Thyroid gland (tissue), 4 donors: ENCODE results near the gene PLXDC2. TPM values are rescaled to one million over a fixed set of nuclear protein-coding genes. Genes with fewer than 3 reads are reported as not detected.

Experiments
- DNase-seq, 2 donors: peaks; one replicate each; pipeline ENCODE4 v3.0.0-alpha.2; 2019
- H3K27ac ChIP-seq, 3 donors: fragments of 200-600 bp; sonication (generic); 1 replicate in 2 of 3; 2 replicates in 1 of 3; pipeline ENCODE4 v1.5.1; 2016 to 2019; ENCODE audit warnings: mild to moderate bottlenecking in 1 of 3, moderate library complexity in 1 of 3
- H3K27me3 ChIP-seq: fragments of 200-600 bp; sonication (generic); one replicate; pipeline ENCODE4 v1.5.1; 2019
- H3K36me3 ChIP-seq, 2 donors: fragments of 200-600 bp; sonication (generic); one replicate each; pipeline ENCODE4 v1.5.1; 2016 to 2019
- H3K4me1 ChIP-seq, 2 donors: fragments of 200-600 bp; sonication (generic); one replicate each; pipeline ENCODE4 v1.5.1; 2017 to 2019
- H3K4me3 ChIP-seq, 3 donors: fragments of 200-600 bp; sonication (generic); replicated peaks in 1 of 3; 1 replicate in 2 of 3; 2 replicates in 1 of 3; pipeline ENCODE4 v1.5.1; 2016; ENCODE audit warnings: mild to moderate bottlenecking in 1 of 3
- H3K9me3 ChIP-seq: fragments of 200-600 bp; sonication (generic); one replicate; pipeline ENCODE4 v1.5.1; 2017
- CTCF ChIP-seq, 6 experiments: fragments of 200-600 bp in 3 of 6; fragments of 450-650 bp in 3 of 6; sonication (generic) in 3 of 6; IDR thresholded peaks; one replicate each; pipeline ENCODE4 v1.5.1; 2016 to 2019; ENCODE audit warnings: antibody characterized with exemption in 6 of 6, mild to moderate bottlenecking in 2 of 6, inconsistent platforms in 1 of 6, moderate library complexity in 1 of 6
- POLR2A ChIP-seq, 2 donors: fragments of 450-650 bp; IDR thresholded peaks; one replicate each; pipeline ENCODE4 v1.6.1; 2017; ENCODE audit warnings: antibody characterized with exemption in 2 of 2, mild to moderate bottlenecking in 2 of 2, moderate library complexity in 1 of 2
- WGBS, 2 donors: methylation state at CpG; one replicate each; pipeline ENCODE4 v1.1.5; 2017; 5-methylcytosine and 5-hydroxymethylcytosine counted together
- intact Hi-C: fragments of 100-400 bp; cut with DNase I; formaldehyde crosslinking; loops from one replicate; pipeline ENCODE4 v1.15.1; 2023
- total RNA-seq, 4 donors: library from RNA; depleted of rRNA; stranded (reverse); fragments of >200 nt; gene quantifications; one replicate each; pipeline ENCODE4 v1.2.3, GENCODE V29; 2016

PLXDC2 gene
- total RNA-seq, 4 donors from 2014 or later: 44.6 to 91.0 (median 47.6) TPM

- Histone ChIP-seq H3K27ac (no peak overlapping the region), H3K4me1 (peaks cover 14 to 32% of the 10 kb centered on the region in 2 donors), H3K36me3 (no peaks in the 10 kb centered on the region), H3K27me3 (no peaks in the 10 kb centered on the region), H3K4me3 (no peak overlapping the region), H3K9me3 (no peaks in the 10 kb centered on the region)
- intact Hi-C loops: no loop called here
- 68 to 75% methylated on average over 2 of the region's 2 CpGs for WGBS, 2 donors
- DNase-seq: no peak
- no peak for TF ChIP-seq POLR2A (IDR thresholded peaks at IDR 0.05)
- TF ChIP-seq CTCF (IDR thresholded peaks at IDR 0.05): no peak
Measured at GRCh38 chr10:19919671-19920070, 103.4 kb downstream of the PLXDC2 start.

- DNase-seq: no peak
- TF ChIP-seq POLR2A (IDR thresholded peaks at IDR 0.05) (no peak), CTCF (IDR thresholded peaks at IDR 0.05) (no peak)
- no peaks in the 10 kb centered on the region for H3K9me3 ChIP-seq
- no peaks in the 10 kb centered on the region for H3K36me3 ChIP-seq
- no peaks in the 10 kb centered on the region for H3K27me3 ChIP-seq
- WGBS, 2 donors: 89 to 90% methylated on average over 4 of the region's 4 CpGs
- intact Hi-C loops: no loop called here
- no peak overlapping the region for H3K27ac ChIP-seq
- peaks cover 14 to 32% of the 10 kb centered on the region in 2 donors for H3K4me1 ChIP-seq
- no peak overlapping the region for H3K4me3 ChIP-seq
Measured at GRCh38 chr10:19920075-19920726, 104.0 kb downstream of the PLXDC2 start.

- peaks cover 14 to 32% of the 10 kb centered on the region in 2 donors for H3K4me1 ChIP-seq
Measured at GRCh38 chr10:19921300-19922140, 105.3 kb downstream of the PLXDC2 start.

DNA sequence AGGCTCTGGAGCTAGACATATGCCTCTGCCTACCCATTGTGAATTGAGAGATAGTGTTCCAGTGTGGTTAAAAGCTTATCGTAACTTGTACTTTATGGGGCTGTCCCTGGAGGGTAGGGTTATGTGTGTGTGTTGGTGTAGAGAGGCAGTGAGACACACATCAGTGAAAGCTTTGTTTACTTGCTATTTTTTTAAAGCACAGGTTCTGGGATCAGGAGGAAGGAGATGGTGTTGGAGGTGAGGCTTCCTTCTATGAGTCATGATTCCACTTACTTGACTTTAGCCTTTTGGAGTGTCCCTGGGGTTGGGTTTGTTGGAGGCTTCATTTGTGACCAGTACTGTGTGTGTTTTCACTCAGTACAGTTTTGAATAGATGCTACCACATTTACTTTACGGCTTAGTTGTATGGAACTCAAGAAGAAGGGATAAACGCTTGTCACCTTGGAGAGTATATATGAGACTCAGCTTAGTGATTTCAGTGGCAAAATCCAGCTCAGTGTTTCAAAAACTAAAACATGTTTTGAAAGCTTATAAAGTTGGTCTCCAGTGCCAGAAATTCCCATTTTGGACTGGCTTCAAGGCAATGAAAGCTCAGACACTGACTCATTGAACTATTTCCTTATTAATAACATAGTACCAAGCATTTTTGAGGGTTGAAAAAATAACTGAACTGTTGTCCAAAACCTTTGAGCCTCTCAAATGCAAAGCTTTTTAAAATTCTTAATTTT is 106.2 kb downstream of the PLXDC2 start:
- H3K9me3 ChIP-seq: no peaks in the 10 kb centered on the region
- H3K4me3 ChIP-seq: no peak overlapping the region
- intact Hi-C loops: no loop called here
- H3K27me3 ChIP-seq: no peaks in the 10 kb centered on the region
- peak overlapping the region; percentile 14 to 60 (median 25) for H3K27ac ChIP-seq
- DNase-seq: peak in 1 of 2 donors; percentile 19
- peaks cover 14 to 32% of the 10 kb centered on the region in 2 donors for H3K4me1 ChIP-seq
- WGBS, 2 donors: 69 to 76% methylated on average over 3 of the region's 3 CpGs
- TF ChIP-seq CTCF (IDR thresholded peaks at IDR 0.05) (no peak), POLR2A (IDR thresholded peaks at IDR 0.05) (no peak)
- no peaks in the 10 kb centered on the region for H3K36me3 ChIP-seq

More at GRCh38 chr10:19921300-19922140, 105.3 kb downstream of the PLXDC2 start:
- TF ChIP-seq POLR2A (IDR thresholded peaks at IDR 0.05) (no peak), CTCF (IDR thresholded peaks at IDR 0.05) (no peak)
- Histone ChIP-seq H3K27me3 (no peaks in the 10 kb centered on the region), H3K9me3 (no peaks in the 10 kb centered on the region), H3K36me3 (no peaks in the 10 kb centered on the region), H3K4me3 (no peak overlapping the region), H3K27ac (peak overlapping the region in 2 of 3 donors; percentile 14 to 60)
- DNase-seq: no peak
- intact Hi-C loops: no loop called here
- WGBS, 2 donors: 78 to 82% methylated on average over 13 of the region's 13 CpGs
